Measurements from ENCODE around the gene LAMC1. TPM values are rescaled to one million over a fixed set of nuclear protein-coding genes. Genes with fewer than 3 reads are reported as not detected.

LAMC1 gene
- total RNA-seq, 4 donors from 2014 or later: 387 to 474 (median 408) TPM

DNA sequence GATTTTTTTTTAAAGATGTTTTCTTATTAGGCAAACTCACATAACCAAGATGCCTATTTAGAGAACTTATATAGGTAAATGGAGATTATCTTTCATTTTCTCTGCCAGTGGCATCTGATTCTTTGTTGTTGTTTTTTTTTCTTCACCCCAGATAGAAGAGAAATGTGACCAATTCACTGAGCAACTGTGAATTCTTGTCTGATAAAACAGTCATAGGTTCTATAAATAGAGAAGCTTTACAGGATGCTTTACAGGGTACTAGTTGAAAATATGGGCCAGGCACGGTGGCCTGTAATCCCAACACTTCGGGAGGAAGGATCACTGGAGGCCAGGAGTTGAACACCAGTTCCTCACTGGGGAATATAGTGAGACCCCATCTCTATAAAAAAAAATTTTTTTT lies 112.1 kb downstream of the LAMC1 start:
- Histone ChIP-seq H3K36me3 (peaks cover 55 to 93% (median 76%) of the 10 kb centered on the region in 4 donors), H3K9me3 (no peaks in the 10 kb centered on the region), H3K4me1 (peaks cover 29 to 52% (median 45%) of the 10 kb centered on the region in 4 donors), H3K27ac (replicated peaks in 1 of 4) (peak overlapping the region; percentile 8 to 78 (median 42)), H3K27me3 (no peaks in the 10 kb centered on the region), H3K4me3 (no peak overlapping the region)
- TF ChIP-seq EP300 (IDR thresholded peaks at IDR 0.05) (no peak), POLR2A (IDR thresholded peaks at IDR 0.05; ENCODE audit: low read depth) (no peak), POLR2AphosphoS5 (IDR thresholded peaks at IDR 0.05) (no peak)
- intact Hi-C loops (cut with DNase I): loop anchor here (5.0 kb wide), 1 partner anchor 173 kb away; no protein-coding TSS in a partner anchor
- WGBS: 88% methylated on average over 2 of the region's 2 CpGs
- DNase-seq (ENCODE audit: extremely low spot score): no peak

DNA sequence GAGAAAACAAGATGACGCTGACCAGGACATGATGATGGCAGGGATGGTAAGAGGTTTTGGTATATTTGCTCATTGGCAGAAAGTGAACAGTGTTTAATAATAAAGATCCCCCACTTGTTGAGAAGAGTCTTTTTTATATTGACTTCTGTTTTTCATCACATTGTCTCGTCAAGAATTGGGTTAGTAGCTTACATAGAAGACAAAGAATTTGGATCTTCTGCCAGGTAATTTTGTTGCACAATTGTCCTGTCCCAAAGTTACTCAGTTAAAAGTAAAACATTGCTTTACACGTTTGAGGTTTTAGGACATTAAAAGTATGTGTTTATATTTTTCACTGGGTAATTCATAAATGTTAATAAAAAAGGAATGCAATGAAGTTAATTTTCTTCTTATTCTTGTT lies 114.6 kb downstream of the LAMC1 start:
- Histone ChIP-seq H3K9me3 (no peaks in the 10 kb centered on the region), H3K27ac (replicated peaks in 1 of 4) (peak overlapping the region; percentile 78 to 81 (median 80)), H3K36me3 (peaks cover 44 to 93% (median 65%) of the 10 kb centered on the region in 4 donors), H3K4me3 (no peak overlapping the region), H3K4me1 (peaks cover 30 to 64% (median 61%) of the 10 kb centered on the region in 4 donors), H3K27me3 (no peaks in the 10 kb centered on the region)
- no peak for DNase-seq (ENCODE audit: extremely low spot score)
- intact Hi-C loops (cut with DNase I): loop anchor here (5.0 kb wide), 1 partner anchor 175 kb away; no protein-coding TSS in a partner anchor
- WGBS: 43% methylated on average over 3 of the region's 3 CpGs
- TF ChIP-seq POLR2AphosphoS5 (IDR thresholded peaks at IDR 0.05) (peak in 1 of 2 donors; percentile 75), POLR2A (IDR thresholded peaks at IDR 0.05; ENCODE audit: low read depth) (no peak)

DNA sequence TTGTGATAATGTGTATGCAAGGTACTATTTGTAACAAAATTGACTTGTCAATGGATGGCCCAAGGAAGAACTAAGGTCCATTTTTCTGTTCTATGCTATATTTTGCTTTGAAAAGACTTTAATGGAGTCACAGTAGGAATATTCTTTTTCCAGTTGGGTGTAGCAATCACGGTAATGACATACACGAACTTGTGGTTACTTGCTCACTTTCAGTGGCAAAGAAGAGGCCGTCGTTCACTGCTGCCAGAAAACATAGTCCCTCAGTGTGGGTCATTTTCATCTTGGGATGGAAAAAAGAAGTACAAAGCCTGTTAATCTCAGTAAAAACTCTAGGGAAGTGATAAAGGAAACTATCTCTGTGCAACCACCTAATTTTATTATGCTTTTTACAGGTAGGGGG lies 115.1 kb downstream of the LAMC1 start:
- 79% methylated on average over 4 of the region's 4 CpGs for whole genome bisulfite sequencing
- Histone ChIP-seq H3K9me3 (no peaks in the 10 kb centered on the region), H3K36me3 (peaks cover 39 to 93% (median 63%) of the 10 kb centered on the region in 4 donors), H3K4me1 (peaks cover 30 to 69% (median 66%) of the 10 kb centered on the region in 4 donors), H3K4me3 (no peak overlapping the region), H3K27ac (replicated peaks in 1 of 4) (peak overlapping the region; percentile 78 to 81 (median 80)), H3K27me3 (no peaks in the 10 kb centered on the region)
- intact Hi-C loops (cut with DNase I): loop anchor here (5.0 kb wide), 1 partner anchor 176 kb away; no protein-coding TSS in a partner anchor
- DNase-seq (ENCODE audit: extremely low spot score): no peak
- TF ChIP-seq EP300 (IDR thresholded peaks at IDR 0.05) (no peak), POLR2A (IDR thresholded peaks at IDR 0.05; ENCODE audit: low read depth) (no peak), POLR2AphosphoS5 (IDR thresholded peaks at IDR 0.05) (no peak)
- TF ChIP-seq, protein P1, sequence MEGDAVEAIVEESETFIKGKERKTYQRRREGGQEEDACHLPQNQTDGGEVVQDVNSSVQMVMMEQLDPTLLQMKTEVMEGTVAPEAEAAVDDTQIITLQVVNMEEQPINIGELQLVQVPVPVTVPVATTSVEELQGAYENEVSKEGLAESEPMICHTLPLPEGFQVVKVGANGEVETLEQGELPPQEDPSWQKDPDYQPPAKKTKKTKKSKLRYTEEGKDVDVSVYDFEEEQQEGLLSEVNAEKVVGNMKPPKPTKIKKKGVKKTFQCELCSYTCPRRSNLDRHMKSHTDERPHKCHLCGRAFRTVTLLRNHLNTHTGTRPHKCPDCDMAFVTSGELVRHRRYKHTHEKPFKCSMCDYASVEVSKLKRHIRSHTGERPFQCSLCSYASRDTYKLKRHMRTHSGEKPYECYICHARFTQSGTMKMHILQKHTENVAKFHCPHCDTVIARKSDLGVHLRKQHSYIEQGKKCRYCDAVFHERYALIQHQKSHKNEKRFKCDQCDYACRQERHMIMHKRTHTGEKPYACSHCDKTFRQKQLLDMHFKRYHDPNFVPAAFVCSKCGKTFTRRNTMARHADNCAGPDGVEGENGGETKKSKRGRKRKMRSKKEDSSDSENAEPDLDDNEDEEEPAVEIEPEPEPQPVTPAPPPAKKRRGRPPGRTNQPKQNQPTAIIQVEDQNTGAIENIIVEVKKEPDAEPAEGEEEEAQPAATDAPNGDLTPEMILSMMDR (IDR thresholded peaks at IDR 0.05): no peak

DNA sequence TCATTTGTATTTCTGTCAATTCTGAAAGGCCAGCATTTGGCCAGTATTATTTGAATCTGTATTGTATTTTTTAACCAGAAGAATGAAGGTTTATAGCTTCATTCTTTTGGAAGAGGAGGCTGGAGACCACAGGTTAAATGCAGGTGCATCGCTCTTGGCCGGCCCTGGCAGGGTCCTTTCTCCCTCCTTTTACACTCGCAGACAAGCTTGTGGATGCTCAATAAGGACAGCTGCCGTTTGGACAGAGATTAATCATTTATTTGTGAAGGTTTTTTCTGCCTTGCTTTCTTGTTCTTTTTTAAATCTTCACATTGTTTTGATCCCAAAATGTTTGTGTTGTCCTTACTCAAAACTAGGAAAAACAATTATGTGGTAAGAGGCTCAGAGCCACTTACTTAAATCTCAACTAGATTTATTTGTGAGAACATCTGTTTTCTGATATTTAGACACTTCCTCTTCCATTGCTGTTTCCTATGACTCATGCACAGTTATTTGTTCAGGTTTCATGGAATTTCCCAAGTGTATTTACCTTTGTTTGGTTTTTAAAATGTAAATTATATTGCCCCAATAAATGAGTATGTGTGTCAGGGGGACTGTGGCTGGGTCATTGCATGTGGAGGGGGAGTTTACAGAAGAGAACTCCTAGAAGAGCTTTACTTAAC lies 116.2 kb downstream of the LAMC1 start:
- Histone ChIP-seq H3K9me3 (no peaks in the 10 kb centered on the region), H3K4me3 (no peak overlapping the region), H3K36me3 (peaks cover 28 to 89% (median 53%) of the 10 kb centered on the region in 4 donors), H3K4me1 (peaks cover 30 to 80% (median 78%) of the 10 kb centered on the region in 4 donors), H3K27ac (replicated peaks in 1 of 4) (peak overlapping the region; percentile 78 to 81 (median 80)), H3K27me3 (no peaks in the 10 kb centered on the region)
- DNase-seq (ENCODE audit: extremely low spot score): no peak
- intact Hi-C loops (cut with DNase I): loop anchor here (5.0 kb wide), 1 partner anchor 177 kb away; no protein-coding TSS in a partner anchor
- no peak for TF ChIP-seq EP300 (IDR thresholded peaks at IDR 0.05)
- peak in 1 of 2 donors; percentile 24 for TF ChIP-seq POLR2AphosphoS5 (IDR thresholded peaks at IDR 0.05)
- 78% methylated on average over 4 of the region's 4 CpGs for WGBS

DNA sequence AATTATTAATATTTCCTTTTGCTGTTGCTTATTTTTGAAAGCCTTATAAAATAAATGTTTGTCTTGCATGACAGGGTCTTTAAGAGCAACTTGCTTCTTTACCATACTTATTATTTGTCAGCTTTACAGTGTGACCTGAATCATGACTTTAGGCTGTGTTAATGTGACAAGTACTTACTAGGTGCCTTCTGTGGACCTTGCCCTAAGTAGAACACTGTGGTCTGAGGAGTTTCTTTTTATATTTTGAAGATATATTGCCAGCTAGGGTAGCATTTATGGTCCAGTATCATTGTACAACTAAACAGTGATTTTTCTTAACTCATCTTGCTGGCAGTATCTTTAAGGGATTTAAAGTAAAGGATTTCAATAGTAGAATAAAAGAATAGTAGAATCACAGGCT lies 117.4 kb downstream of the LAMC1 start:
- intact Hi-C loops (cut with DNase I): loop anchor here (5.0 kb wide), 2 partner anchors 47 to 92 kb away; partner anchors contain the start of gene LAMC2
- TF ChIP-seq EP300 (IDR thresholded peaks at IDR 0.05) (no peak), POLR2A (IDR thresholded peaks at IDR 0.05; ENCODE audit: low read depth) (no peak), POLR2AphosphoS5 (IDR thresholded peaks at IDR 0.05) (no peak)
- TF ChIP-seq, protein P1 (IDR thresholded peaks at IDR 0.05): no peak
- Histone ChIP-seq H3K4me3 (no peak overlapping the region), H3K27me3 (no peaks in the 10 kb centered on the region), H3K4me1 (peaks cover 30 to 82% (median 77%) of the 10 kb centered on the region in 4 donors), H3K9me3 (no peaks in the 10 kb centered on the region), H3K36me3 (peaks cover 16 to 81% (median 44%) of the 10 kb centered on the region in 4 donors), H3K27ac (replicated peaks in 1 of 4) (peak overlapping the region; percentile 78 to 81 (median 80))
- DNase-seq (ENCODE audit: extremely low spot score): no peak

DNA sequence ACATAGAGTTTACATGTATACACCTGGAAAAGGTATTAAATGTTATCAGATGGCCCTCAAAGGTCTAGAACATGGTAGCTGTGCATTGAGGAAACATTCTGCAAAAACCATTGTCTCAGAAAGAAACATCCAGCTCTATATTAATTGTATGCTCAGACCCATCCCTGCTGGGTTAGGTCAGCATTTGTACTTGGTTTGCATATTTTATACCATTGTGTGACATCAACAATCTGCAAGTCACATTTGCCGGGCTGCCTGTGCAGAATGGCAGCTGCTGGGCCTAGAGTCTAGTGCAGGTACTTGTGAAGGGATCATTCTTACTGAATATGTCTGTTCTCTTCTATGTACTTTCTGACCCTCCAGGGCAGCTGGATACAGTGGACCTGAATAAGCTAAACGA lies 119.0 kb downstream of the LAMC1 start:
- Histone ChIP-seq H3K4me1 (peaks cover 29 to 75% (median 70%) of the 10 kb centered on the region in 4 donors), H3K27ac (replicated peaks in 1 of 4) (peak overlapping the region; percentile 78 to 81 (median 80)), H3K36me3 (peaks cover 2 to 65% (median 31%) of the 10 kb centered on the region in 4 donors), H3K4me3 (no peak overlapping the region), H3K9me3 (no peaks in the 10 kb centered on the region), H3K27me3 (no peaks in the 10 kb centered on the region)
- DNase-seq (ENCODE audit: extremely low spot score): no peak
- WGBS: 67% methylated on average over 2 of the region's 2 CpGs
- TF ChIP-seq POLR2AphosphoS5 (IDR thresholded peaks at IDR 0.05) (no peak), POLR2A (IDR thresholded peaks at IDR 0.05; ENCODE audit: low read depth) (no peak), EP300 (IDR thresholded peaks at IDR 0.05) (no peak)
- TF ChIP-seq, protein P1 (IDR thresholded peaks at IDR 0.05): no peak
- intact Hi-C loops (cut with DNase I): loop anchor here (5.0 kb wide), 2 partner anchors 45 to 90 kb away; partner anchors contain the start of gene LAMC2
